Fibroblast of skin of right quadriceps (primary cell): Measurements from ENCODE around the gene UGT1A4.

ENCODE experiments used
- DNase-seq: peaks from one replicate; pipeline ENCODE4 v3.0.0-alpha.2; 2013

UGT1A4 gene

GRCh38 chr2:233814056-233814835 is 95.7 kb downstream of the UGT1A4 start:
- no peak for DNase-seq

- no peak for DNase-seq
These were observed 97.3 kb downstream of the UGT1A4 start for GRCh38 chr2:233815861-233816260.

GRCh38 chr2:233816334-233816733 is 97.8 kb downstream of the UGT1A4 start:
- DNase-seq = no peak

GRCh38 chr2:233816771-233817170 is 98.2 kb downstream of the UGT1A4 start:
- DNase-seq = no peak

- no peak for DNase-seq
These were observed 98.9 kb downstream of the UGT1A4 start for GRCh38 chr2:233817361-233817911.

GRCh38 chr2:233817995-233818638 is 99.6 kb downstream of the UGT1A4 start:
- DNase-seq = no peak

- DNase-seq = no peak
These were observed 100.4 kb downstream of the UGT1A4 start for GRCh38 chr2:233818639-233819621.

GRCh38 chr2:233819884-233820773 is 101.6 kb downstream of the UGT1A4 start:
- no peak for DNase-seq

- no peak for DNase-seq
These were observed 102.2 kb downstream of the UGT1A4 start for GRCh38 chr2:233820774-233821105.

- no peak for DNase-seq
These were observed 102.7 kb downstream of the UGT1A4 start for GRCh38 chr2:233821196-233821595.

- no peak for DNase-seq
These were observed 103.2 kb downstream of the UGT1A4 start for GRCh38 chr2:233821709-233822100.

- DNase-seq = no peak
These were observed 103.7 kb downstream of the UGT1A4 start for GRCh38 chr2:233822101-233822771.
